Stimulated activated CD4-positive, alpha-beta T cell treated with anti-CD3 and anti-CD28 coated beads, Interleukin-15, amount 100 ng/mL, for 48 hours (primary cell): ENCODE data around the gene CADPS.

Experiments
- DNase-seq, 2 donors: peaks; one replicate each; pipeline ENCODE4 v3.0.0-alpha.2; 2020; ENCODE audit warnings: low read depth in 2 of 2

Gene CADPS

DNA sequence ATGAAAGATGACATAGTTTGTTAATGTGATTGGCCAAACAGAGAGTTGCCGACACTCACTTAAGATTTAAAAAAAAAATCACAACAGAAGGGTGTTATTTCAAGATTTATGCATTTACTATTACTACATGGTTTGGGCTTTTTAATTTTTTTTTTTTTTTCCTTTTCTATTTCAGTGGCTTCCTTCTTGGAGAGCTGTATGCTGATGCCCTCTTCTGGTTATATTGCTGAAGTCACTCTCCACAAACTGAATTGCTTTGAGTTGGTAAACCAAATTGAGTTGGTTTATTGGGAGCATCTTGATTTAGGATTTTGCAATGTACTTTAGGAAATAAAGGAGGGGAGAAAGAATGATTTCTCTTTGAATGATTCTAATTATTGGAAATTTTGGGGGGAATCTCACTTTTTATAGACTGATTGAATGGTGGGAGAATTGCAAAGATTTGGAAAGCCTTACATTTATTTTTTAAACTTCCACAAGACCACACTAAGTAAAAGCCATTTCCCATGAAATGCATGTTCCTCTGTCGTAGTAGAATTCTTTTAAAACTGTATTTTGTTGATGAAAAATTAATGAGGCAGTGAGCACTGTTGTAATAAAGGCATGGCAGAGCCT lies 315.3 kb downstream of the CADPS start:
- no peak for DNase-seq

DNA sequence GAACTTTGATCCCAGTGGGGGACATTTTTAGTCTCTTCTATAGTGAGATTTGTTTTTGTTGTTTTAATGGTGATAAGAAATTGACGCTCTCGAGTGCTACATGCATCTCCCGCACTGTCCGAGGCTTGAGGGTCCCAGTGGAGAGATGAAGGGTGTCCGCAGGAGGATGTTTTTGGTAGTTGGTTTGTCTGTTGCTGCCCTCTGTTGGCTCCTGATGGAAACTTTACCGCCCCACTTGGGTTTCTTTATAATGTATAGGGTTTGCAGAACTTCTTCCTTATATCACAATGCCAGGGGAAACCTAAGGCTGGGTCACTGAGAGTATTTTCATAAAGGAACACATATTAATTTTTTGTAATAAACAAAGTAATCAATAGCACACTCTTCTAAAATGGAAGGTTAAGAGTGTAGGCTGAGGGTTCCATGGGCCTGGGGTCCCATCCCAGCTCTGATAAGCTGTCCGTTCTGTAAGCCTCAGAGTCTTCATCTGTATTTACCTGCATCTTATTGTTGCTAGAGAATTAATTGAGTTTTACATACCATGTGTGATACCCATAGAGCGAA lies 316.6 kb downstream of the CADPS start:
- no peak for DNase-seq

DNA sequence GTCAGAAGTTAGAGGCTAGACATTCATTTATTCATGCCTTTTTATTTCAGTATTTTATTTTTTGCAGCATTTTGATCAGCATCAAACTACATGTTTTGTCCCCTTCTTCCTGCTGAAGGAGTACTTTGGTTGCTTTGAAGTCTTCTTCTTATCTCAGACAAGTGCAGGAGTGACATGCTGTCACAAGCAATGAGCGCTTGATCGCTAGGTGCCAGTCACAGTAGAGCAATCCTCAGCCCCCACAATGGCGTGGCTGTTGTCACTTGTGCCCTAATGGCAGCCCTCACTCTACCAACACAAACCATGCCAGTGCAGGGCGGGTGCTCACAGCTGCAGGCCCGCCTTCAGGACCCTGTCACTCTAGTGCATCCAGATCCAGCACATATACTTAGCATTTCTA lies 317.2 kb downstream of the CADPS start:
- DNase-seq: no peak

DNA sequence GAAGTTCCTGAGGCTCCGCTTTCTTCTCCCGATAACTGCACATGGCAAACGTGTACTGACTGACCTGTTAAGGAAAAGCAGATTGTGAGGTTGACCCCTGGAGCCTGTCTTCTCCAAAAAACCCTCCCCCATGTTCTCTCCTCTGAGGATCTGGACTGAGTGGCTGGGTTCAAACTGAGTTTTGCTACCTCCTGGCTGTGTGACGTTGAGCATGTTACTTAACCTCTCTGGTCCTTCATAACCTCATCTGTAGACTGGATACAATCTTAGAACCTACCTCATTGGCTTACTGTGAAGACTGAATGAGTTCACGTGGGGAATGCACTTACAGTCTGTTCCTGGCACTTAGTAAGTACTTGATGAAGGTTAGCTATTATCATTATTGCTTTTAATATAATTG lies 317.8 kb downstream of the CADPS start:
- DNase-seq: no peak

DNA sequence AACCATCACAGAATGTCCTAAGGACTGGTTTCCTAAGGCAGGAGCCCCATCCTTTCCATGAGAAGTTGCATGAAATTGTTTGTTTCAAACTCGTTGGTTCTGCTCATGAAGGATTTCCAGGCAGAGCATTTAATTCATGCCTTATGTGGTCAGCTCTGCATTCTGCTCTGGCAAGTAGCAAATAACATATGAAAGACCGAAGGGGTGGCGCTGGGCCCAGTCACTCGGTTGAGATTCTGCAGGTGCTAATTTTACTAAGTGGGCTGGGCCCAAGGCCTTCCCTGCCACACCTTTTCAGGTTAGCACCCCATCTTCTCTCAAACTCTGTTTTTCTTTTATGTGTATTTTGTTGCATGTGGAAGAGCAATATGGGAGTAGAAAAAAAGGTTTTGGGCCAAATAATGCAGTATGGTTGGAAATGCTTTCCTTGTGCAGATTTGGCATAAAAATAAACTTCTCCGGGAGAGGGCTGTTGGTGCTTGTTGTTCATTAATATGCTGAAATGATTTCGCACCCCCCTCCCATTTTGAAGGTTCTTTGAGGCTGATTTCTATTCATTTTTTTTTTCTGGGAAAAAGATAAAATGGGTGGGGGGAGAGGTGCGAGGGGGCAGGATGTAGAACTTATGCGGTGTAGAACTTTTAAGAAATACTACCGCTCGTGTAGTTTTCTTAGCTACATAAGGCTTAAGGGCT lies 318.9 kb downstream of the CADPS start:
- DNase-seq: no peak

DNA sequence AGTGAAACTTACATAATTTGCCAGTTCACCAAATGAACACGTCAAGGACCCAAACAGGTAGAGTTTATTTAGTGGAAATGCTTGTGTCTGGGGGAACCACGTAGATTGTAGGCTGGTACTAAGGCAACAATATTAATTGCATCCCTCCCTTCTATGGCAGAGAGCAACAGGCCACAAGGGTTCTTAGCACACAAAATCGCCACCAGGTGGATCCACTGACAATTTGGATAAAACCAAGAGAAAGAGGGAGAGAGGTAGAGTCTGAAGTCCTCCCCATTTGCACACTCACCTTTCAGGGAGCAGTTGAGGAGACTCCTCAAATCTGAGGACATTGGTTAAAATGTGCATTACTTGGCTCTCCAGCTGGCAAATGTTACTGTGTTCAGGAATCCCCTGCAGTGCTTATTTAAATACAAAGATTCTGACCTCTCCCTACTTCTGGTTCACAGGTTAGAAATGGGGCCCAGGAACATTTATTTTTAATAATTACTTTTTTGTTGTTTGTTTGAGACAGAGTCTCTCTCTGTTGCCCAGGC lies 320.9 kb downstream of the CADPS start:
- DNase-seq: no peak

DNA sequence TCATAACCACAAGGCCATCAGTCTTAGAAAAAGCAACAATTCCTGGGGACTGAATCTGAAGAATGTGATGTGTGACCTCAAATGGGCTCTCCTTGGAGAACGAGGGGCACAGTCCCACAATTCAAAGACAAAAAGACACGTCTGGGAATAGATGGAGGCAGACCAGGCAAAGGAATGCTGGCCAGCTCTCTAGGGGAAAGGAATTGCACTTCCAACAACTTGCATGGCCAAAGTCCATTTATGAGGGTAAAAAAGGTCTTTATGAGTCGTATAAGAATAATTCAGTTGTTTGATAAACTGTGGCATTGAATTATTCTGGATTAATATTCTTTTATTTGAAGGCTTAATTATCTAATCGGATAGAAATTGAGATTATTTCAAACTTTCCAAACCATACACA lies 321.4 kb downstream of the CADPS start:
- DNase-seq: no peak

DNA sequence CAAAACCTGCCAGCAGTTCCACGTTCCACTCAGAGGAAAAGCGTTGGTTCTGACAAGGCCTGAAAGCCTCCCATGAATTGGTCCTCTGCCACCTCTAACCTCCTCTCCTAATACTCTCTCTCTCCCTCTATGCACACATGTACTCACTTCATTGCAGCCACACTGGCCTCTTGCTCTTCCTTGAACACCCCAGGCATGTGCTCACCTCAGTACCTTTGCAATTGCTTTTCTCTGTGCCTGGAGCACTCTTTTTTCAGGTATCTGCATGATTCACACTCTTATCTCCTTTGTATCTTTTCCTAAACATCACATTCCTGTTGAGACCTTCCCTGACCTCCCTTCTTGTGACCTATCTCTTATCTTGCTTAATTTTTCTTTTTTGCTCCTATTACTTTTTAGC lies 323.7 kb downstream of the CADPS start:
- DNase-seq: no peak

DNA sequence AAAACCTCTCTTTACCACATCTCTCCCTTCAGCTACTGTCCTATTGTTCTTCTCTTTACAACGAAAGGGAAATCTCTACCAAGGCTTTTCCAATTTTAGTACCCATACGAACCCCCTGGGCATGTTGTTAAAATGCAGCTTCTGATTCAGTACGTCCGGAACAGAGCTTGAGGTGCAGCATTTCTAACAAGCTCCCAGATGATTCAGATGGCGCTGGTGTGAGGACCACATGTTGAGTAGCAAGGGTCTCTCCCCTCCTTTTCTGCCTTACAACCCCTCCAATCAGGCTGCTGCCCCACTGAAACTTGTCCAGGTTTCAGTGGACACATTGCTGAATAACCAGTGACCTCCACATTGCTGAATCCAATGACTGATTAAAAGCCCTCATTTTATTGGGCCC lies 324.8 kb downstream of the CADPS start:
- DNase-seq: no peak

DNA sequence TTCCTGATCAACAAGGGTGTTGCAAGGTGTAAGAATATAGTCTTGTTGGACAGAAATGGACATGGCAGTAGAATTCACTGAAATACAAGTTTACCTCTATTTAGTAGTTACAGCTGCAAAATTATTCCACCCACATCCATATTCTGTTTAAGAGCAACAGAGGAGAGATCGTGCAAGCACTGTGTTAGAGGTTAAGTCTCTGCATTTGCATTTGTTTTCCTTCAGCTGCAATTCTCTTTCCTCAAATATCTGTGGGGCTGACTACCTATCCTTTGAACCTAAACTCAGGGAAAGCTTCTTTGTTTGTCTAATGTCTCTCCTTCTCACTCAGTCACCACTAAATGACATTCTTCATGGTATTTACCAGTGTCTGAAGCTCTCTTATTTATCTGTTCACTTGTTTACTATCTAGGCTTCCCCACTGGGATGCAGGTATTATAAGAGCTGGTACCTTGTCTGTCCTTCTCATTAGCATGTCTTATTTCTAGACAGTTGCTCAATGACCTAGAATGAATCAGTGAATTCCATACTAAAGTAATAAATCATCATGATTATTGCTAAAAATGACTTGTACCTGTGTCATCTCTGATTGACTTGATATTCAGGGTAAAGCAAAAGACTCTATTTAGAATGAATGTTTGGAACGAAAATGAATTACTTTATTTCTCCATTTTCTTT lies 326.5 kb downstream of the CADPS start:
- DNase-seq: no peak

DNA sequence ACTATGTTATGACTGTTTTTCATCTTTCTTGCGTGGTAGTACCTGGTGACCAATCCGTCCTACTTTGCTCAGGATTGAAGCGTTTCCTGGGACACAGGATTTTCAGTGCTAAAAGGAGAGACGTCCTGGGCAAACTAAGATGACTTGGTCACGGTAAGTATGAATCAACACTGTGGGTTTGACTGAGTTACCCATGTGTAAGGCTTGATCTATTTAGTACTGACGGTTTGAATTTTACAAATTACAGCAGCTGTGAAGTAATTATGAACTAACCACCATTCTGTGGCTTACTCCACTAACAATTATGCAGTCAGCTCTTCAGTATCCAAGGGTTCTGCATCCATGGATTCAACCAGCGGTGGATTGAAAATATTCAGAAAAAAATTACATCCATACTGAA lies 328.9 kb downstream of the CADPS start:
- no peak for DNase-seq

DNA sequence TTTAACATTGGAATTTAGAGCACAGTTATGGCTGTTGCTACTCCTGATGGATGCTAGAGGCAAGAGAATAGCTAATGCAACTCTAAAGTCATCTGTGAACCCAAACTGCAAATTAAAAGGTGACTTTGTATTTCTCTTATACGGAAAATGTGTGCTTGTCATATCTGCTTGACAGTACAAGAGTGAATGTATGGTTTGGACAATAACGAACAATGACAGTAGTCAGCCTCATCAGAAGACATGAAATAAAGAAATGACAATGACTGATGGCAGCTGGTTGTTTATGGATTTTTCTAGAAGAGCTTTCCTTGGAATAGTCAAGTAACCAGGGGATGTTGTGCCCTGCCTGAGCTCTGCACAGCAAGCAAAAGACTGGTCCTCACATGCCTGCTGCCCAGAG lies 333.0 kb downstream of the CADPS start:
- DNase-seq: no peak

DNA sequence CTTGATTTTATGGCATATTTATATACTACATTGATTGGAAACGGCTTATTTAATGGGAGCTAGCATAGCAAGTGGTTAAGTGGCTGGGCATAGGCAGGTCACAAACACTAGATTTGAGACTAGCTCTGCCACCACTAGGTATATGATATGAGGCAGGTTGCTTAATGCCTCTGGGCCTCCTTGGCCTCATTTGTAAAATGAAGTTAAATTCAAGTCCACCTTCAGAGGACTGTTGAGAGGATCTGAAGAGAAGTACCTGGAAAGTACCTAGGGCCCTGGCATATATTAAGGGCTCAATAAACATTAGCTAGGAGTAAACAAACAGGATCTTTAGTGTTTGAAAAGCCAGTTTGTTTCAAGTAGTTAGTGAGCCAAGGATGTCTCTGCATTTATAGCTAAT lies 335.5 kb downstream of the CADPS start:
- no peak for DNase-seq

DNA sequence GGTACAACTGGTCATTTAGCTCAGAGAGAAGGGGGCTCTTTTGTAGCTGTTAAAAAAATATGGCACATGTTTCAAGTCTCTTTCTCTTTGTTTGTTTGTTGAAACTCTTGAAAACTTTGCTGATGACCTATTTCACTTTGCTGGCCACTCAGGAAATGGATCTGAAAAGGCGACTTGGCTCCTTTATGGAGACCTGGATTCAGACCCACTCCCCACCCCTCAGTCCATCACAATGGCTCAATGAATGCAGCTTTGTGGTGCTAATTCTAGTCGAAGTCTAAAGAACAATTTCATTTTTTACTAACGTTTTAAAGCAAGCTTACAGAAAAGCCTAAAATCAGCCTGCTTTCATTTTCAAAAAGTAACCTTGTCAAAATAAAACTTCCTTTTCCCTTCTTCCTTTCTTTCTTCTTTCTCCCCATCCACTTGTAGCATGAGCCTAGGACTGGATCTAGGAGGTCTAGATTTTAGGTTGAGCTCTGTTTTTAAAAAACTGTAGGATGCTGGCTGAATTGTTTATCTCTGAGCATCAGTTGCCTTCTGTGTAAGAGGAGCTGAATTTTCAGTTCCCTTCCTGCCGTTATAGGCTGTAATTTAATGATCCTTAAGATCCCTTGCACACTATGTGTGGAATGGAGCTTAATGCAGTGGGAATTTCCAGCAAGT lies 336.4 kb downstream of the CADPS start:
- no peak for DNase-seq

DNA sequence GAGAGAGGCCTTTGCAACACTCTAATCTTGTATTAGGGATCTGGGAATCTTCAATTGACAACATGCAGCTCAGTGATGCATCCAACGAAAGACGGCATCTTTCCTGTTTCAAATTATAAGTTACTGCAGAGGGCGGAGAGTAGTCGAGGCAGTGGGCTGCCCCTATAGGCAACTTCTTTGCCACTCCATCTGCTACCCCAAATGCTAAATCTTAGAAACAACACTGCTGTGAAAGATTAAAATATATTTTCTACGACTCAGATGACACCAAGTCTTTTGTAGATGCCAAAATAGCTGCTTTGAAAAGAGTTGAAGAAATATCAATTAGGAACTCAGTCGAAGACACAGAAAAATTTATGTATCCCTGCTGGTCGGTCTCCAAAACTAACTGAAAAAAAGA lies 340.9 kb downstream of the CADPS start:
- DNase-seq: no peak

DNA sequence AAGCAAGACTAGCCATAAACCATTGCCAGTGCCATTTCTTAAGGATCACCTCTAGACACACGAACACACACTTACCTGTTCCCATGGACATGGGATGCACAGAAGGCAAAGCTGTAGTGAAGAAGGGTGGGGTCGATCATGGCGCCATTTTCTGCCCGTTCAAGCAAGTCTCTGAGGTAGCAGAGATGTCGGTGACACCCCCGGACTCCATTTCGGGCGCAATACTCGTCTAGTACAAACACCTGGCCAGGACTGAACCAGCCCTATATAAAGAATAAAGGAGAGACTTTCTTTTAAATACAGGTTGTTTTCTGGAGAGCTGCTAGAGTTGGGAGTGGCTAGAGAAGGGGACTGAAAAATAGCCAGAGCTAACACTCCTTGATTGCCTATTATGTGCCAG lies 342.4 kb downstream of the CADPS start:
- no peak for DNase-seq

DNA sequence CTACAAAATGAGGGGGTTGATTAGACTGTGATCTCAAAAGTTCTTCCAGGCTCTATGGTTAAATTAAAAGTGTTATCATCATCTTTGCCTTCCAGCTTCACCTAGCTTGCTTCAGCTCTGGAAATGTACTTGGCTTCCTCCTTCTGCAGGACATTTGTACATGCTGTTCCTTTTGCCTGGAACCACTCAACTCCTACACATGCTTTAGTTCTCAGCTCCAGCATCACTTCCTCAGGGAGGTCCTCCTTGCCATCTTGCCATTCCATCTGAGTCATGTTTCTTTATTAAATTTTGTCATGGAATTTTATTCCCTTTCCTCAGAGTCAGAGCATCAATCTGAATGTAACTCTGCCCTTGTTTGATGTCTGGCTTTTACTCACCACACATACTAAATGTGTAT lies 343.2 kb downstream of the CADPS start:
- no peak for DNase-seq

DNA sequence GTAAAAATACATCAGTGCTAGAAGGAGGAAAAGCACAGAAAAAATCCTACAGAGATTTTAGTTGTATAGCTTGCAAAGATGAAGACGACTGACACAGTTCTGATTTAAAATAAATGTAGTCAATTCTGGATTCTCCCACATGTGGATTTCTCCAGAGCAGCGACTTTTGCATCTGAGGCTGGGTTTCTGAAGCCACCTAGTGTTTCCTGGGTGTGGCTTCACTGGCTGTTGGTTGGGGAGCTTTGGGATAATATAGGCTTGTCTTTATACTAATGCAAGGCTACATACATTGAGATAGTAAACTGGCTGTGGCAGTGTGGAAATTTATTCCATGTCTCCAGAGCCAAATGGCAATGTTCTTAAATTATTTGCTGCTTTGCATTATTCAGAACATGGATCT lies 343.7 kb downstream of the CADPS start:
- DNase-seq: no peak

DNA sequence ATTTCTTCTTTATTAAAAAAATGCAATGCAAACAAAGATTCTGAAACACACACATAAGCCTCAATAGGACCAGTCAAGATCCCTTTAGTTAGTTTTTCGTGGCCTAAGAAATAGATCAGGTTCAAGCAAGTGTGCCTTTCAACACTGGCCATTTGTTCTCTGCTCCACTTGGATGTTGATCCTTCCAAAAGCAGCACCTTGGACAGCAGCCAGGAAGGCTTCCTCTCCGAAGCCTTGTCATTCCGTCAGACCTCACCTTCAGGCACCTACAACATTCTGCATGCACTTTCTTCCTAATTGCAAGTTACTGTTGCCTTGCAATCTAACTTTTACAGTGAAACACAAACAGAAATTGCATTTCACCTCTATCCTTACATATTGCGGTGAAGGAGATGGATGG lies 346.0 kb downstream of the CADPS start:
- no peak for DNase-seq

DNA sequence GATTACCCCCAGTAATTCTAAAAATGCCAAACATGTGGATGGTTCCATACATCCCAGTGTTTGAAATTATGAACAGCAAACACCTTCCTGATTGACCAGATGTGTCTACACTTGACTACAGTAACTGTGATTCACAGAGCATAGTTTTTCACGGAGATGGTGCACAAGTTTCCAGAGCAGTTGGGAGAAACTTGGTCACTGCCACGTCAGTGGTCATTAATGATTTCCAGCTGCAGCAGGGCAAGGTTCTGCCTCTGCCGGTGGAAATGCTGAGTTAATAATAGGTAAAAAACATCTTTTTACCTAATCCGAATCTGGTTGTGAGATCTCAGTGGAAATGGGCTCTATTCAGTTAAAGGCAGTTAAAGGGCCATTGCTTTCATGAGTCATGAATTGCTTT lies 347.7 kb downstream of the CADPS start:
- DNase-seq: no peak

DNA sequence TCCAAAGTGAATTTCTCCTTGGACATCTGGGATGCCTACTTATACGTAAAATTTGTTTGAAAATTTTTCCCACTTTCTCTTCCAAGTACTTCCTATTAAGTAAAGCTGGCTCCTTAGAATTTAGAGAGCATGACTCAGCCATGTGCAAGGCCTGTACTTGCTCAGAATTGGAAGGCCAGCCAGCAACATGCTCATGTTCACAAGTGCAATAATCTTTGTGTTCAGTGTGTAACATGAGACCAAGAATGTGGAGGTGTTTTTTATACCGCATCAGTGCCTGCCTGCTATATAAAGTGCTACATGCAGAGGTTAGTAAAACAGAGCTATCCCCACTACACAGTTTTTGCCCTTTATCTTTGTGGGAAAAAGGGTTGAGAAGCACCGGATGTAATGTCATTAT lies 349.9 kb downstream of the CADPS start:
- no peak for DNase-seq

DNA sequence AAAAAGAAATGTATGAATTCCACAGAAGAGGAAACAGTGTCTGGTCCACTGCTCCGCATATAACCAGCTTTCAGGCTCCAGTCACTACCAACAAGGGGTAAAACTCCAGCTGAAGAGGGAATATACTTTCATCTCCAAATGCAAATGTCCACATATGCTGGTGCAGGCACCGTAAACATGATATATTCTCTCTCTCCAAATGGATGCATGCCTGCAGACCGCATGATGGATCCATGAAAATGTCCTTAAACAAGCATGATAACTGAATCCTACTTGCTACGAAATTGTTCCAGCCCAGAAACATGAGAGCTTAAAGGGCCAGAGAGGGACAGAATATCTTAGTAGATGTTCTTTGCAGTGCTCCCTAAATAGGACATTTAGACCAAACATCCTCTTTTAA lies 351.5 kb downstream of the CADPS start:
- no peak for DNase-seq
